NB4 (cell line): ENCODE results near the gene SPSB1.

Source experiments
- MYC ChIP-seq: IDR thresholded peaks from 2 replicates; pipeline ENCODE4 v1.6.1; 2011; ENCODE audit warnings: low read depth, low read length
- POLR2A ChIP-seq: IDR thresholded peaks from 2 replicates; pipeline ENCODE4 v1.6.1; 2011; ENCODE audit warnings: mild to moderate bottlenecking; ENCODE audit not compliant: insufficient read length; ENCODE audit errors: extremely low read depth
- TF ChIP-seq, protein P1 (sequence below): IDR thresholded peaks from one replicate; pipeline ENCODE4 v1.5.1; 2012; ENCODE audit warnings: low read depth, low read length
- TF ChIP-seq, protein P2 (sequence below): IDR thresholded peaks from 2 replicates; pipeline ENCODE4 v1.6.1; 2011; ENCODE audit warnings: low read depth, low read length

DNA sequence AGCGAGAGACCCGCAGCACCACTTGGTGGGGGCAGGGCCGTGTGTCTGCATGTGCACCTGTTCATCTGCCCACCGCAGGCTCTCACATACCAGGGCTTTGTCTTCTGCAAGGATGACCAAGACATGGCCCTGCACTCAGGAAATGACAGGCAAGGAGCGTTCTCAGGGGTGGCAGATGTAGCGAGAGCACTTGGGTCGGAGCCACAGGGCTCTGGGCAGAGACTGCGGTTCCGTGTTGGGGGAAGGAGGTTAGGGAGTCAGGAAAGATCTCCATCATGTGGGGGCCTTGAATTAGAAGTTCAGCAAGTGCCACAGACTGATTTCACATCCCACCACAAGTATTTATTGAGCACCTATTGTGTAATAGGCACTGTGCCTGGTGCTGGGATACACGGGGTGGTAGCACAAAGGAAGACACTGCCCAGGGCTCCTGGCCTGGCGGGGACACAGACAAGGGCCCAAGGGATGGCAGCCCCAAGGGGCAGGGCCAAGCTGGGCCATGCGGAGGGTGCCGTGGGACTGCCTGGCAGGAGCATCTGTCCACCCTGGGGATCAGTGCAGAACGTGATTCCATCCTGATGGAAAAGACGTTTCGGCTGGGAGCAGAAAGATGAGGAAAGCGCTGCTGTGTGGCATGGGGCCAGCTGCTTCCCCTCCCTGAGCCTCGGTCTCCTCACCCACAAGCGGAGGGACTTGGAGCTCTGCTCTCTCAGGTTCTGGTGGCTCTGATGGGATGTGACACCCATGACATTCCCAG, 11.4 kb upstream of the SPSB1 start:
- TF ChIP-seq, protein P1, sequence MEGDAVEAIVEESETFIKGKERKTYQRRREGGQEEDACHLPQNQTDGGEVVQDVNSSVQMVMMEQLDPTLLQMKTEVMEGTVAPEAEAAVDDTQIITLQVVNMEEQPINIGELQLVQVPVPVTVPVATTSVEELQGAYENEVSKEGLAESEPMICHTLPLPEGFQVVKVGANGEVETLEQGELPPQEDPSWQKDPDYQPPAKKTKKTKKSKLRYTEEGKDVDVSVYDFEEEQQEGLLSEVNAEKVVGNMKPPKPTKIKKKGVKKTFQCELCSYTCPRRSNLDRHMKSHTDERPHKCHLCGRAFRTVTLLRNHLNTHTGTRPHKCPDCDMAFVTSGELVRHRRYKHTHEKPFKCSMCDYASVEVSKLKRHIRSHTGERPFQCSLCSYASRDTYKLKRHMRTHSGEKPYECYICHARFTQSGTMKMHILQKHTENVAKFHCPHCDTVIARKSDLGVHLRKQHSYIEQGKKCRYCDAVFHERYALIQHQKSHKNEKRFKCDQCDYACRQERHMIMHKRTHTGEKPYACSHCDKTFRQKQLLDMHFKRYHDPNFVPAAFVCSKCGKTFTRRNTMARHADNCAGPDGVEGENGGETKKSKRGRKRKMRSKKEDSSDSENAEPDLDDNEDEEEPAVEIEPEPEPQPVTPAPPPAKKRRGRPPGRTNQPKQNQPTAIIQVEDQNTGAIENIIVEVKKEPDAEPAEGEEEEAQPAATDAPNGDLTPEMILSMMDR, result no peak
- TF ChIP-seq MYC (no peak), POLR2A (no peak)
- TF ChIP-seq, protein P2, sequence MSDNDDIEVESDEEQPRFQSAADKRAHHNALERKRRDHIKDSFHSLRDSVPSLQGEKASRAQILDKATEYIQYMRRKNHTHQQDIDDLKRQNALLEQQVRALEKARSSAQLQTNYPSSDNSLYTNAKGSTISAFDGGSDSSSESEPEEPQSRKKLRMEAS, result no peak
